ENCODE data around the gene FAM83D.
"Not testable (repeated sequence)": the region's sequence is repeated elsewhere in the genome, so short reads cannot be mapped to it uniquely, and the experiment has no call there.

The FAM83D gene

DNA sequence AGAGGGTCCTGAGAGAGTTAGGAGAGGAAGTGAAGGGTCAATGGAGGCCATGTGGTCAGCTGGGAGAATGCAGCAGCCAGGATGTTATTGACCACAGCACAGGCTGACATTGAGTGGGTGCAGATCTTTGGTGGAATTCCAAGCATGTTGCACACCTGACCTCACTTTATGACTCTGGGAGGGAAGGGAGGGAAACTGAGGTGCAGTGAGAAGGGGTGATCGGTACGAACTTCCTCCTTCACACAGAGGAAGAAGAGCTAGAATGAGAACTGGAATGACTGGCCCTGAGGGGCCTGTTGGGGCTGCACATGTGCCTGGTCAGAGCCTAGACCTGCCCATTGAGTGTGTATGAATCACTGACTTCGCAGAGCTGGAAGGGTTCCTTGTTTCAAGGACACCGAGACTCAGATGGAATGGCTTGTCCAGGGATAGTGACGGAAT lies 9.8 kb downstream of the FAM83D start:
- no peak for DNase-seq

DNA sequence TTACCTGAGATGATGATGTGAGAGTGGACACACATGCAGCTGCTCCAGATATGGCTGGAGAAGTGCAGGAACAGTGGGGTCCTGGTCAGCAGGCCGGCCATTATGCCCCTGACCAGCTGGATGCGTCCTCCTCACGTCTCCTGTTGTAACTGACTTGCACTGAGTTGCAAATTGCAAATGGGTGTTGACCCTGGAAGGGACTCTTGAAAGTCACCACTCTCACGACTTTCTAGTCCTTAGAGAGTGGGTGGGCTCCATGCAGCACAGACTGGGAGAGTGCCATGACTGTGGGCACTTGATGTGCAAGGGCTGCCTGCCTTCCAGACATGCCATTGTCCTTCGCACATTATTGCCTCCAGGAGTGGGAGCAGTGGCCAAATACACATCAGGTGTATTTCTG lies 10.8 kb downstream of the FAM83D start:
- DNase-seq, result no peak

DNA sequence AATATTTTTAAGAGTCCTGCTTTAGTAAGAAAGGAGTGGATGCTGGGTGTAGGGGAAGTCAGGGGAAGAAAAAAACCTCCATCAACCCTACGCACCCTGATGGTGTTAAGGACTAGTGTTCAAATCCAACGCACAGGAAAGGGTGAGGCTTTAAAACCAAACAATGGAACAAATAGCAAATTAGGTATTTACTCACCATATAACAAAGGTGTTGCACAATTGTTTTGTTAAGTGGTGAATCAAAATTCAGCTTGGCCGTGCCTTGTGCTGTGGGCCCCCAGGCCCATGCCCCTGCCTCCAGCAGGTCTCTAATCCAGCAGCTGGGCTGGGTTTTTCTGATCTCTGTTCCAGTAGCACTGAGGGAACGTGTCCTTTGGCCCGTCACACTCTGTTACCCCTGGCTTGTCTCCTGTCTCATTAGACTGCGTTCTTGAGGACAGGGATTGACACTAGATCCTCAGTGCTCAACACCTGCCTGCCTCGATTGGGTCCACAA lies 11.8 kb downstream of the FAM83D start:
- no peak for DNase-seq

GRCh38 chr20:38939686-38940085 lies 13.5 kb downstream of the FAM83D start:
- no peak for DNase-seq

DNA sequence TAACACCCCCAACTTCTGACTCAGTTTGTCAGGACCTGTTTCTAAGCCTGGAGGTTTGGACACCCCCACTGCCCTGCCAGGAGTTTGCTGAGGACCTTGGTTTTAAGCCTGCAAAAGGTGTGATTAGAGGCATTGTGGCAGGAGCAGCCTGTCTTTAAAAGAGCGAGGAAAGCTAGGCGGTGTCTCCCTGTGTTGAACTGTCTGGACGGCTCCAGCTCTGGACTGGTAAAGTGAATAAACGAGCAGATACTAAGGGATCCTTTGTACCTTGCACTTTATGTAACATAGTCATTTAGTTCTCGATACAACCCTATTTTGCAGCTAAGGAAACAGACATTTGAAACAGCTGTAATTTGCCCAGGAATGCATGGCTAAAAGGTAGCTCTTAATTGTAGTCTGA lies 14.4 kb downstream of the FAM83D start:
- no peak for DNase-seq

- DNase-seq, result no peak
These were observed 15.6 kb downstream of the FAM83D start for GRCh38 chr20:38941726-38942389.

DNA sequence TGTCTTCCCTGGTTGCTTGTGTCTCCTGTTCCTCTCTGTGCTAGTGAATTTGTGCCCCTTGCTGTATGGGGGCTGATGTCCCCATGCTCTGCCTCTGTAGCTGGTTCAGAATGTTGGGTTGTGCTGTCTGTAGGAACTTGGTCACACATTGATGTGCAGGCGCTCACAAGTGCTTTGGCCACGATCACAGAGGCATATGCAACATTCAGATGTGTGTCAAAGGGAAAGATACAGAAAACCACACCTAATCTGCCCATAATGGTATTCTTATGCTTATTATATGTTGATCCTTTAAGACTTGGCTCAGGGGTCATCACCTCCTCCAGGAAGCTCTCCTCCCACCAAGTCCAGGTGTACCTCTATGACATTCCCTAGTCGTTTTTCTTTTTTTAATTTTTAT lies 18.8 kb downstream of the FAM83D start:
- DNase-seq, result no peak

DNA sequence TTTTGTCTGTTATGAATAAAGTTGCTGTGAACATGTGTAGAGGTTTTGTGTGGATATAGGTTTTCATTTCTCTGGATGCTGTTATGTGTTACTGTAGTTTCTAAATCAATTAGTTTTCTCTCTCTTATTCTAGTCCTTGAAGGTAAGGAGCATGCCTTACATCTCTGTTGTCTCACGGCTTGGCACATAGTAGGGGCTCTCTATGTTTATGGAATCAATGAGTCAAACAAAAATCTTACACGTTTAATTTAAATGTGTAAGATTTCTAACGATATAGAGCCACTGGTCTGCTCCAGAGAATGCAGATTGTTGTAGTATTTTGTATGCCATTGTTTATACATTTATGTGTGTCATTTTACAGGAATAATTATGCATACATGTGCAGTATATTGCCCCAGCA lies 20.6 kb downstream of the FAM83D start:
- no peak for DNase-seq

GRCh38 chr20:38947931-38948362 lies 21.7 kb downstream of the FAM83D start:
- DNase-seq, result no peak

DNA sequence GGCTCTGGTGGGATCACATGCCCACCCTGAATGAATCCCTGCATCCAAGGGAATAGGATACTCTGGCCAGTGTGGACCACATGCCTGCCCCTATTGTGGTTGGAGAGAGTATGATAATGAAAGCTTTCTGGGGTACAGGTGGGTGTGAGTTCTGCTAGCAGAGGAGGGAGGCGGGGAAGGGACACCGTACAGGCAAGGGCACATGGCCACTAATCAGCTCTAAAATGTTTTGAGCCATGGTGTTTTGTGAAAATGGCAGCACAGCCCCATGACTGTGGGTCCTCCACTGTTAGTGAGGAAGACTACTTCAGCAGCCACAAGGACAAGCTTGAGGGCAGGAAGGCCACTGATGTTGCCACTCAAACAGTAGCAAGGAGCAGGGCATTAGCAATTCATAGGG lies 24.0 kb downstream of the FAM83D start:
- DNase-seq, result no peak

DNA sequence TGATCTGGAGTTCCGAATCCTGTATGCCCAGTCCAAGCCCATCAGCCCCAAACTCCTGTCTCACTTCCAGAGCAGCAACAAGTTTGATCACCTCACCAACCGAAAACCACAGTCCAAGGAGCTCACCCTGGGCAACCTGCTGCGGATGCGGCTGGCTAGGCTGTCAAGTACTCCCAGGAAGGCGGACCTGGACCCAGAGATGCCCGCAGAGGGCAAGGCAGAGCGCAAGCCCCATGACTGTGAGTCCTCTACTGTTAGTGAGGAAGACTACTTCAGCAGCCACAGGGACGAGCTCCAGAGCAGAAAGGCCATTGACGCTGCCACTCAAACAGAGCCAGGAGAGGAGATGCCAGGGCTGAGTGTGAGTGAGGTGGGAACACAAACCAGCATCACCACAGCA lies 25.4 kb downstream of the FAM83D start:
- no peak for DNase-seq

DNA sequence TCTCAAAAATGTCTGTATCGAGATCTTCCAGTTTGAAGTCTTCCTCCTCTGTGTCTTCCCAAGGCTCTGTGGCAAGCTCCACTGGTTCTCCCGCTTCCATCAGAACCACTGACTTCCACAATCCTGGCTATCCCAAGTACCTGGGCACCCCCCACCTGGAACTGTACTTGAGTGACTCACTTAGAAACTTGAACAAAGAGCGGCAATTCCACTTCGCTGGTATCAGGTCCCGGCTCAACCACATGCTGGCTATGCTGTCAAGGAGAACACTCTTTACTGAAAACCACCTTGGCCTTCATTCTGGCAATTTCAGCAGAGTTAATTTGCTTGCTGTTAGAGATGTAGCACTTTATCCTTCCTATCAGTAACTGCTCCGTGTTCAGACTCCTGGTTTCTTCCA lies 25.9 kb downstream of the FAM83D start:
- DNase-seq, result no peak

DNA sequence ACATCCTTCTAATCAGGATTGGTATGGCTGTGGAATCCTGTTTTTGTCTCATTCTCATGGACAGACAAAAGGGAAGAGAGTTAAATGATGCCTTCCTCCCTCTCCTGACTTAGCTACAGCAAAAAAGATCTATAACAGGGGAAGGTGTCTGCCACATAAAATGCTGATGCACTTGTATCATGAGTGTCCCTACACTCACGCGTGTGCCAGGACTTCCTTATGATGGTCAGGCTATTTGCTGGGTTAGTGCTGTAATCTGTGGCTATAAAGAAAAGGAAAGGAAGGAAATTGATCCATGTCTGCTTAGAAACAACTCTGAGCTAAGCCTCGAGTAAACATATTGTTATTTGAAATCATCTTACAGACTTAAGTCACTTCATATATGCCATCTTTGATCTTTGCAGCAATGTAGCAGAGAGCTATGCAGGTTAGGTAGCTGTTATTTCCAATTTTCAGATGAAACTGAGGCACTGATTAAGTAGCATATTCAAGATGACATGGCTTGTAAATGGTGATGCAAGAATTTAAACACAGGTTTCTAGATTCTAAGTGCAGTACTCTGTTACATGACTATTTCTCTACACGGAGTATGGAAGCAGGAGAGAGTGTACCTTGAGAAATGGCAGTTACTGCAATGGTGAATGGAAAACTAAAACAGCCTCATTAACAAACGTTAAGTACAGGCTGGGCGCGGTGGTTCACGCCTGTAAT lies 27.6 kb downstream of the FAM83D start:
- no peak for DNase-seq

DNA sequence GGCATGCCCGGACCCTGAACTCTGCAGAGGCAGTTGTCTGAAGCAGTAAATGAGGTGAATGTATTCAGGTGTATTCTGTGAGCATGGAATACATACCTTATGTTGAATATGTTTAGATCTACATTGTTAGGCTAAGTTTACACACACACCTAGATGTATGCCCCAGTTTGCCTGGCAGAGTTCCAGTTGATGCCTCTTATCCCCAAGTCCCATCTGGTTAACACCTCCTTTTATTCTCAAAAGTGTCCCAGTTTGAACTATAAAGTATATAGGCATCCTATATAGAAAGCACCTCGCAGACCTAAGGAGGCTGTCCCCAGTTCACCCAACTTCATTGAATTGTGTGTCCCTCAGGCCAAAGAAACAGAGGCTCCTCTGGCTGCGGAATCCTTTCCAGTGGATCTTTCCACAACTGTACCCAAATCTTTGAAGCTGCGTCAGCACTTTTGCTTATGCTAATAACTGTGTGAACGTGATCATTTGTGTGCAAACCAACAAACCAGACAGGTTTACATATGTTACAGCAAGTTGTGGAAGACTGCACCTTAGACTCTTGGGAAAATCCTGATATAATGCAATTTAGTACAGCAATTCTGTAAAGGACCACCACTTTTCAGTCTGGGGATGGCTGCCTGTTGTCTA lies 31.1 kb downstream of the FAM83D start:
- no peak for DNase-seq

- no peak for DNase-seq
These were observed 31.8 kb downstream of the FAM83D start for GRCh38 chr20:38957915-38958485.

DNA sequence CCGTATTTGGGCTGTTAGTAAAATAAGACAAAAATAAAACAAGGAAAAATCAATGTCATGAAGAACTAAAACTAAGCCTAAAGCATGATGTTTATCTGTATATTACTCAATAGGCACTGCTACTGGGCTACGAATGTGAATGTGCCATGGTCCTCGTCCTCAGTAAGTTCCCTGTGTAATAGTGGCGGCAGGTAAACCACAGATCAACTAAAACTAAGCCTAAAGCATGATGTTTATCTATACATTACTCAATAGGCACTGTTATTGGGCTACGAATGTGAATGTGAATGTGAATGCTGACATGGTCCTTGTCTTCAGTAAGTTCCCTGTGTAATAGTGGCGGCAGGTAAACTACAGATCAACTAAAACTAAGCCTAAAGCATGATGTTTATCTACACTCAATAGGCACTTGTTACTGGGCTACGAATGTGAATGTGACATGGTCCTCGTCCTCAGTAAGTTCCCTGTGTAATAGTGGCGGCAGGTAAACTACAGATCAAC lies 34.0 kb downstream of the FAM83D start:
- DNase-seq, result not testable (repeated sequence)

- DNase-seq, result no peak
These were observed 35.4 kb downstream of the FAM83D start for GRCh38 chr20:38961530-38962043.

- peak; percentile 88 to 93 for DNase-seq
These were observed 36.1 kb downstream of the FAM83D start, which contains the start of gene DHX35 for GRCh38 chr20:38962044-38962927. DHX35 (plus strand) TSS chr20:38962344; CDS start chr20:38962368, 24 bp downstream.

DNA sequence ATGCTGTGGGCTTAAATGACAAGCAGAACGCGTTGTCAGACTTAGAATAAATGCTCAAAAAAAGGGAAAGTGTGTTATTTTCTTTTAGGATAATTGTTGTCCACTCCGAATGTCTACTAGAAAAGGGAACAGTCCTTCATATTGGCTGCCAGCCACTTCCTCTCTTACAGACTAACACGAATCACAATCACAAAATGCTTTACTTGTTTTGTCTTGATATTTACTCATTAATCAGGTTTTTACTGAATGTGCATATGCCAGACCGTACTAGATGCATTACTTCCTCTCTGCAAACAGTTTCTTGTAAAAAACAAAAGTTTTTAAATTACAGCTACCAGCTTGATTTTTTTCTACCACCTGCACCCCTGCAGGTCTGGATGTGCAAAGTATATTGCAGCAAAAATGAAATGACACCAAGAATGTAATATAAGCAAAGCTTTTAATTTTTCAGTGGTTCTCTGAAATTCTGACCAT lies 36.7 kb downstream of the FAM83D start:
- no peak for DNase-seq

DNA sequence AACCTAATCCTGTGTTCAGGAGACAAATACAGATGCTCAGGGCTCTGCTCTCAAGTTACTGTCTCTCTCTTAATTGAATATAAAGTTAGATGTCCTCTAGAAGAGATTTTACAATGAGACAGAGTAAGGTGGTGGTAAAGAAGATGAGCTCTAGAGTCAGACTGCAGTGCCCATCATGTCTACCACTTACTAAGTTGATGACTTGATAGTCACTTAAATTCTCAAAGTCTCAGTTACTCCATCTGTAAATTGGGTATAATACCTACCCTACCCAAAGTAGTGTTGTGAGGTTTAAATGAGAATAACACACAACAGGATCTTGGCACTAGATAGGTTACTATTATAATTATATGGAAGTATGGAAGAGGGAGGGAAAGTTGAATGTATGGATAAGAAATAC lies 37.5 kb downstream of the FAM83D start:
- no peak for DNase-seq

- no peak for DNase-seq
These were observed 39.0 kb downstream of the FAM83D start for GRCh38 chr20:38965264-38965663.

DNA sequence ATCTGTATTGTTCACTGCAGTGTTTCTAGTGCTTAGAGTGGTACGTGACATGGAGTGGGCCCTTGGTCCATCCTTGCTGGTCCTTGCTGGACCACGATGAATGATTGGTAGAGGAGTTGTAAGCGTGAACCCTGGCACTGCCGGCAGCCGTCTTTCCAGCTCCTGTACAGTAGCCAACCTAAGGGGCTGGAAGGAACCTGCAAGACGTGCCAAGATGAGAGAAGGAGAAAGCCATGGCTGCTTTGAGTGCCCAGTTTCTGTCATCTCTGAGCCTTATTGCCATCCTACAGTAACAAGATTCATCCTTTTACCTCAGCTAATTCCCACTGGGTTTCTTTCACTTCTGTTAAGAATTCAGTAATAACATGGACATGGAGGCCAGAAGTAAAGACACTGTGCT lies 41.9 kb downstream of the FAM83D start:
- DNase-seq, result no peak
